SHP77 (cell line): ENCODE measurements around the gene FNDC3B.

Source experiments
- DNase-seq, 2 experiments: peaks; one replicate each; lab custom pipeline; 2025; lab: John Stamatoyannopoulos, UW

FNDC3B gene

GRCh38 chr3:172054115-172054764 lies 14.9 kb downstream of the FNDC3B start:
- no peak for DNase-seq

GRCh38 chr3:172056416-172056815 lies 17.0 kb downstream of the FNDC3B start:
- DNase-seq, result no peak

GRCh38 chr3:172057059-172057458 lies 17.7 kb downstream of the FNDC3B start:
- DNase-seq, result no peak

GRCh38 chr3:172057624-172058327 lies 18.4 kb downstream of the FNDC3B start:
- no peak for DNase-seq

GRCh38 chr3:172059532-172059931 lies 20.2 kb downstream of the FNDC3B start:
- no peak for DNase-seq

GRCh38 chr3:172060234-172060633 lies 20.9 kb downstream of the FNDC3B start:
- no peak for DNase-seq

GRCh38 chr3:172061724-172062184 lies 22.4 kb downstream of the FNDC3B start:
- DNase-seq, result no peak

GRCh38 chr3:172062761-172063160 lies 23.4 kb downstream of the FNDC3B start:
- DNase-seq, result no peak

- DNase-seq, result no peak
Measured at GRCh38 chr3:172063456-172064432, 24.4 kb downstream of the FNDC3B start.

- DNase-seq, result no peak
Measured at GRCh38 chr3:172065527-172065926, 26.1 kb downstream of the FNDC3B start.

GRCh38 chr3:172065967-172066762 lies 26.8 kb downstream of the FNDC3B start:
- DNase-seq, result no peak

- no peak for DNase-seq
Measured at GRCh38 chr3:172066880-172067796, 27.8 kb downstream of the FNDC3B start.

- no peak for DNase-seq
Measured at GRCh38 chr3:172067837-172068440, 28.6 kb downstream of the FNDC3B start.

GRCh38 chr3:172068977-172069376 lies 29.6 kb downstream of the FNDC3B start:
- no peak for DNase-seq

- no peak for DNase-seq
Measured at GRCh38 chr3:172069478-172069877, 30.1 kb downstream of the FNDC3B start.

GRCh38 chr3:172070269-172070668 lies 30.9 kb downstream of the FNDC3B start:
- no peak for DNase-seq

GRCh38 chr3:172070802-172071201 lies 31.4 kb downstream of the FNDC3B start:
- DNase-seq, result no peak

- DNase-seq, result no peak
Measured at GRCh38 chr3:172071780-172072330, 32.5 kb downstream of the FNDC3B start.

GRCh38 chr3:172072543-172072942 lies 33.2 kb downstream of the FNDC3B start:
- DNase-seq, result no peak
